ENCODE data around the gene SDR42E2. TPM values are rescaled to one million over a fixed set of nuclear protein-coding genes. Genes with fewer than 3 reads are reported as not detected.

SDR42E2 gene
- total RNA-seq, 1 experiment from 2014 or later, result not detected

GRCh38 chr16:22233037-22233372, 70.7 kb downstream of the SDR42E2 start:
- CTCF ChIA-PET, result no interaction called here
- intact Hi-C loops (cut with micrococcal nuclease; ENCODE audit: unreplicated experiment), result no loop called here
- Histone ChIP-seq H3K4me1 (ENCODE audit: insufficient read depth, low read length, poor library complexity, severe bottlenecking) (no peaks in the 10 kb centered on the region), H3K9me3 (ENCODE audit: low read depth, low read length, poor library complexity, severe bottlenecking) (no peaks in the 10 kb centered on the region), H3K4me3 (ENCODE audit: low read depth, low read length, poor library complexity, severe bottlenecking) (no peak overlapping the region), H3K27me3 (replicated peaks; ENCODE audit: insufficient read depth, low read depth, low read length, poor library complexity) (no peaks in the 10 kb centered on the region), H3K36me3 (ENCODE audit: insufficient read depth, low read length, poor library complexity, severe bottlenecking) (no peaks in the 10 kb centered on the region), H3K27ac (ENCODE audit: low read depth, low read length, poor library complexity, severe bottlenecking) (no peak overlapping the region)
- no peak for TF ChIP-seq EZH2 (IDR thresholded peaks at IDR 0.05; ENCODE audit: borderline replicate concordance, low read depth, low read length, poor library complexity, severe bottlenecking)
- POLR2A ChIA-PET (ENCODE audit: low non-redundant PET), result no interaction called here
- no TSS peak for BruUV-seq (replicated peaks)
- no peak for DNase-seq (ENCODE audit: low spot score)

GRCh38 chr16:22235839-22236745, 73.8 kb downstream of the SDR42E2 start:
- H3K4me3 ChIP-seq (ENCODE audit: low read depth, low read length, poor library complexity, severe bottlenecking), result no peak overlapping the region
- no peaks in the 10 kb centered on the region for H3K36me3 ChIP-seq (ENCODE audit: insufficient read depth, low read length, poor library complexity, severe bottlenecking)
- H3K4me1 ChIP-seq (ENCODE audit: insufficient read depth, low read length, poor library complexity, severe bottlenecking), result no peaks in the 10 kb centered on the region
- CTCF ChIA-PET, result no interaction called here
- H3K27me3 ChIP-seq (replicated peaks; ENCODE audit: insufficient read depth, low read depth, low read length, poor library complexity), result no peaks in the 10 kb centered on the region
- BruUV-seq (replicated peaks), result no TSS peak
- DNase-seq (ENCODE audit: low spot score), result no peak
- TF ChIP-seq CTCF (conservative IDR thresholded peaks at IDR 0.05; ENCODE audit: low read depth, low read length) (no peak), EZH2 (IDR thresholded peaks at IDR 0.05; ENCODE audit: borderline replicate concordance, low read depth, low read length, poor library complexity, severe bottlenecking) (no peak)
- intact Hi-C loops (cut with micrococcal nuclease; ENCODE audit: unreplicated experiment), result no loop called here
- H3K9me3 ChIP-seq (ENCODE audit: low read depth, low read length, poor library complexity, severe bottlenecking), result no peaks in the 10 kb centered on the region
- POLR2A ChIA-PET (ENCODE audit: low non-redundant PET), result no interaction called here
- H3K27ac ChIP-seq (ENCODE audit: low read depth, low read length, poor library complexity, severe bottlenecking), result no peak overlapping the region

GRCh38 chr16:22239131-22239805, 77.0 kb downstream of the SDR42E2 start:
- no peak overlapping the region for H3K27ac ChIP-seq (ENCODE audit: low read depth, low read length, poor library complexity, severe bottlenecking)
- H3K4me1 ChIP-seq (ENCODE audit: insufficient read depth, low read length, poor library complexity, severe bottlenecking), result no peaks in the 10 kb centered on the region
- intact Hi-C loops (cut with micrococcal nuclease; ENCODE audit: unreplicated experiment), result no loop called here
- POLR2A ChIA-PET (ENCODE audit: low non-redundant PET), result interaction anchor here (0.8 kb wide), 1 partner anchor 228 kb away, joined by 4 read pairs; no protein-coding TSS in a partner anchor
- H3K27me3 ChIP-seq (replicated peaks; ENCODE audit: insufficient read depth, low read depth, low read length, poor library complexity), result no peaks in the 10 kb centered on the region
- no peaks in the 10 kb centered on the region for H3K36me3 ChIP-seq (ENCODE audit: insufficient read depth, low read length, poor library complexity, severe bottlenecking)
- BruUV-seq (replicated peaks), result no TSS peak
- CTCF ChIA-PET, result no interaction called here
- TF ChIP-seq CTCF (conservative IDR thresholded peaks at IDR 0.05; ENCODE audit: low read depth, low read length) (no peak), EZH2 (IDR thresholded peaks at IDR 0.05; ENCODE audit: borderline replicate concordance, low read depth, low read length, poor library complexity, severe bottlenecking) (no peak)
- DNase-seq (ENCODE audit: low spot score), result no peak
- no peak overlapping the region for H3K4me3 ChIP-seq (ENCODE audit: low read depth, low read length, poor library complexity, severe bottlenecking)
- no peaks in the 10 kb centered on the region for H3K9me3 ChIP-seq (ENCODE audit: low read depth, low read length, poor library complexity, severe bottlenecking)
